ENCODE results near the gene KRT84.
"Not testable (repeated sequence)": the region's sequence is repeated elsewhere in the genome, so short reads cannot be mapped to it uniquely, and the experiment has no call there.

The KRT84 gene

DNA sequence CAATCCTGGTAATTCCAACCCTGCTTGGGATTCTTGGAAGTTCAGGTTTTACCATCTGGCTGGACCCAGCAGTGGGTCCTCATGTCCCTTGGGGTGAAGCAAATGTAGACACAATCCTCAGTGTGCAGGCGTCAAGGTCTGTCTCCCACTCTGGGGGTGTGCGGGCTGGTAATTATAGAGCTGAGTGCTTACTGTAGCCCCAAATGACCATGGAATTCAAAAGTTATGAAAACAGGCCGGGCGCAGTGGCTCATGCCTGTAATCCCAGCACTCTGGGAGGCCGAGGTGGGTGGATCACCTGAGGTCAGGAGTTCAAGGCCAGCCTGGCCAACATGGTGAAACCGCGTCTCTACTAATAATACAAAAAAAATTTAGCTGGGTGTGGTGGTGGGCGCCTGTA lies 40.4 kb downstream of the KRT84 start:
- not testable (repeated sequence) for DNase-seq (ENCODE audit: low read depth, low spot score)

DNA sequence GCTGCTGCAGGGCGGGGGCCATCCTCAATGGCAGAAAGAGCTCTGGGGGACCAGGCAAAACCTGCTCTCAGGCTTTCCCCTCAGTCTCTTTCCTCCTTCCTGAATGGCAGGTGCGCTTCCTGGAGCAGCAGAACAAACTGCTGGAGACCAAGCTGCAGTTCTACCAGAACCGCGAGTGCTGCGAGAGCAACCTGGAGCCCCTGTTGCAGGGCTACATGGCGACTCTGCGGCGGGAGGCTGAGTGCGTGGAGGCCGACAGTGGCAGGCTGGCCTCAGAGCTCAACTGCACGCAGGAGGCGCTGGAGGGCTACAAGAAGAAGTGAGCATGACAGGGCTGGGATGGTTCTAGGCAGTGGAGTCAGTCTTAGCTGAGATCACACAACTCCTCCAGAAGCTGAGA lies 41.3 kb downstream of the KRT84 start:
- DNase-seq (ENCODE audit: low read depth, low spot score): no peak

DNA sequence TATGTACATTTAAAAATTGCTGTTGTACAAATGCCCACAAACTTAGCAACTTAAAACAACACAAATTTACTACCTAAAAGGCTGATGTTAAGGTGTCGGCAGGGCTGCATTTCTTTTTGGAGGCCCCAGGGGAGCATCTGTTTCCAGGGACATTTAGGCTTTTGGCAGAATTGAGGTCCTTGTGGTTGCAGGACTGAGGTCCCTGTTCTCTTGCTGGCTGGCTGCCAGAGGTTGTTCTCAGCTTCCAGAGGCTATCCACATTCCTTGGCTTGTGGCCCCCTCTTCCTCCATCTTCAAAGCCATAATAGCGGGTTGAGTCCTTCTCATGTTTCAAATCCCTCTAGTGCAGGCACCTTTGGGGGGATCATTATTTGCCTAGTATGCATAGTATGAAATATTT lies 41.9 kb downstream of the KRT84 start:
- DNase-seq (ENCODE audit: low read depth, low spot score): no peak

DNA sequence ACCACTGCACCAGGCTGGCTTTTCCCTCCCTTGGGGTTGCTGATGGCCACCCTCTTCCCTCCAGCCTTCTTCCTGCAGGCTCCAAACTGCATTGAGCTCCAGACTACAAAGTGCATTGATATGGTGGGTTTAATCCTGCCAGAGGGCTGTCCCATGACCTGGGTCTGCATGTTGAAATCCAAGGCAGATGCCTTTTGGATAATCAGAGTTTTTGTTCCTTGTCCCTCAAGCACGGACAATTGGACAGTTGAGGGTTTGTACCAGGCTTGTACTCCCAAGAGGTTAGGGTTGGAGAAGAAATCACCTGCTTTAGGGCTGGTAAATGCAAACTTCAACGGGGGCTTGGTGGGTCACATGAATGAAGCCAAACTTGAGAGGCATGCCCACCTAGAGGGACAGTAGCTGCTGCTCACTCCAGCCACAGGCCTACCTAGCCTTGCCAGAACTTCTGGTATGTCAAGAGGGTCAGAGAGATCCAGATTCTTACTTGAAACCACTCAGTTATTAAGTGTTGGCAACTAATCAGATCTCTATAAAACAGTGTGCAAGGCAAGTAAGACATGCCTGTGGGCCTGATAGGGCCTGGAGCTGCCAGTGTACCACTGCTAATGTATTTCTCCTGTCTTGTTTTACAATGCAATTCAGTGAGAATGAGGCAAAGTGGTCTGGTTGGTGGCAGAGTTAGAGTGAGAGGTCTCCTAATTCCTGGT lies 42.5 kb downstream of the KRT84 start:
- DNase-seq (ENCODE audit: low read depth, low spot score): no peak

DNA sequence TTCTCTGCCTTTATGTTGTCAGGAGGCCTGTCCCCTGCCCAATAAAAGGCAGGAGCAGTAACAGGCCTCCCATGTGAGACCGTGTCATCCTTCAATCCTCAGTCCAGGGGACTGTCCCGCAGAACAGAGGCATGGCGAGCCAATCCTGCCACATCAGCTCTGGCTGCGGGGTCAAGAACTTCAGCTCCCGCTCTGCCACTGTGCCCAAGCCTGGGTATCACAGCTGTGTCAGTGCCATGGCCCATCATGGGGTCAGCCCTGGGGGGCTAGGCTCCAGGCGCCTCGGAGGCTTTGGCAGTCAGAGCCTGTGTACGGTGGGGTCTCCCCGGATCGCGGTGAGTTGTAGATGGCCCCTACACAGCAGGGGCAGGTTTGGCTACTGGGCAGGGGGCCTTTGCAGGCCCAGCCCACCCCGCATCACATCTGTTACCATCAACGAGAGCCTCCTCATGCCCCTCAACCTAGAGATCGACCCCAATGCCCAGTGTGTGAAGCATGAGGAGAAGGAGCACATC lies 44.3 kb downstream of the KRT84 start:
- no peak for DNase-seq (ENCODE audit: low read depth, low spot score)

DNA sequence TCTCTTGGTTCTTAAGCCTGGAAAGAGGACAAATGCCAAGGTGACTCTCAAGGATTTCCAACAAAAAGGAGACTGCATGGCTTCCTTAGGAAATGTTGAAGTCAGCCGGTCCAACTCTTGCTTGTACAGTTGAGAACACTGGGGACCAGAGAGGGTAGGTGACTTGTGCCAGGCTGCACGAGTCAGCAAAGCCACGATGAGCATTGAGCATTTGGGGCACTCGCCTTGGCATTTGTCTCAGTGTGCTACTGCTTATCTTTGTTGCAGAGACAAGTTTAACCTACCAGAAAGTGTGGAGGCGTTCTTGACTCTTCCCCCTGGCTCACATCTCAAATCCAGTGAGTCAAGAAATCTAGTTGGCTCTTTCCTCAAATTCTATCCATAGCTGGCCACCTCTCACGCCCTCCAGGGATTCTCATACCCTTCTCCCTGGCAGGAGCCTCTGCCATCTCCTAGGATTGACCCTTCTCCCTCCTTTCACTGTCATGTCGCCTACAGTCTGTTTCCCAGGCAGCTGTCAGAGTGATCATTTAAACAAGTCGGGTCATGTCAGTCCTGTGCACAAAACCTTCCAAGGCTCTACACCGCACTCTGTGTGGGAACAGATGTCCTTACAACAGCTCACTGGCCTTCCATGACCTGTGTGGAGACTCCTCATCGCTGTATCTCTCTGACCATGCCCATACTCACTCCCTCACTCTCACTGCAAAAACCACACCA lies 47.1 kb downstream of the KRT84 start:
- DNase-seq (ENCODE audit: low read depth, low spot score): no peak

DNA sequence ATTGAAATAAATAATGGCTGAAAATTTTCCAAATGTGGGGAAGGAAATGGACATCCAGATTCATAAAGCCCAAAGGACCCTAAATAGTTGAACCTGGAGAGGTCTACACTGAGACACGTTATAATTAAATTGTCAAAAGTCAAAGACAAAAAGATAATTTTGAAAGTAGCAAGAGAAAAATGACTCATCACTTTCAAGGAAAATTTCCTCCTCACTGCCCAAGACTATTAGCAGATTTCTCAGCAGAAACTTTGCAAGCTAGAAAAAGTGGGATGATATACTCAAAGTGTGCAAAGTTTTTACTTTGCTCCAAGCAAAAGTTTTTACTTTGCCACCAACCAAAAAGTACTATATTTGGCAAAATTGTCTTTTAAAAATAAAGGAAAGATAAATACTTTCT lies 48.4 kb downstream of the KRT84 start:
- no peak for DNase-seq (ENCODE audit: low read depth, low spot score)

DNA sequence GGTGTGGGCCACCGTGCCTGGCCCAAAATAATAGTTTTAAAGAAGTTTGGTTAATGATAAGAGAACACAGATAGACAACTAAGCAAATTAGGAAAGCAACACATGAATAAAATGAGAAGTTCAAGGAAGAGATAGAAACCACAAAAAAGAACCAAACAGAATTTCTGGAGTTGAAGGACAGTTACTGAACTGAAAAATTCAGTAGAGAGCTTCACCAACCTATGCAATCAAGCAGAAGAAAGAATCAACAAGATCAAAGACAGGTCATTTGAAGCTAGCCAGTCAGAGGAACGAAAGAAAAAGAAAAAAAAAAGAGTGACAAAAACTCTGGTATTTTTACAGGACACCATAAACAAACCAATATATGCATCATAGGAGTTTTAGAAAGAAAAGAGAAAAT lies 48.8 kb downstream of the KRT84 start:
- no peak for DNase-seq (ENCODE audit: low read depth, low spot score)

DNA sequence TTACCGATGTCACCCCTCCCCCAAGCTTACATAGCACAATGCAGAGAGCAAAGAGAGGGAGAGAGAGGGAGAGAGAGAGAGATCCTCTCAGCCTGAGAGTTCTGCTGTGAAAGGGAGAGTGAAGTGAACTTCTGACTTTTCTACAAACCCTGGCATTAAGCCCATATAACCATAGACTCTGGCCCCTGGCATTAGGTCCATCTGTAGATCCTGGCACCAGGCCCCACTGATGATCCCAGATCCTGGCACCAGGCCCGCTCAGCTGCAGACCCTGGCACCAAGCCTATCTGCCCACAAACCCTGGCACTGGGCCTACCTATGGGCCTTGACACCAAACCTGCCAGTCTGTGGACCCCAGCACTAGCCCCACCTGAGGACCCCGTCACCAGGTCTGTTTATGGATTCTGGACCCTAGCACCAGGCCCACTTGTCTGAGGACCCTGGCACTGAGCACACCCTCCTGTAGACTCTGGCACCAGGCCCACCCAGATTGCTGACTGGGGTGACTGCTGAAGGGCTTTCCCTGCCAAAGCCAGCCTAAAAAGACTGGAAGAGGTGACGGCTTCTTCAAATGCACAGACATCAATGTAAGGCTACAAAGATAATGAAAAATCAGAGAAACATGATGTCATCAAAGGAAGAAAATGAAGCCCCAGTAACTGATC lies 49.7 kb downstream of the KRT84 start:
- DNase-seq (ENCODE audit: low read depth, low spot score): no peak

DNA sequence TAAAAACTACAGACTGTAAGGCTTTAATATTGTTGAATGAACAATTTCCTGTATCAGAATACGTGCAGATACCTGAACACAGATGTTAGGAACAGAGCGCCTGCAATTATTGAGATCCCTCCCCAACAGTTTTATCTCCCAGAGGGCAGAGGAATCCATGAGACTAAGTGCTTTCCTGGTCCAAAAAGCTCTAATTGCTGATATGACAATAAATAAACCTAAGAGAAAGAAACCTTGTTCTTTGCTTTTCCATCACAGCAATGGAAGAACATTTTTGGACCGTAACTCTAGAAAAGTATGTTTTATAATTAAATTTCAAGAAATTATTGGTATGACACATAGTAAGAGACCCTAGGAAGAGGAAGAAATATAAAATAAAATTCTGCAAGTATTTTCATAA lies 51.3 kb downstream of the KRT84 start:
- no peak for DNase-seq (ENCODE audit: low read depth, low spot score)

DNA sequence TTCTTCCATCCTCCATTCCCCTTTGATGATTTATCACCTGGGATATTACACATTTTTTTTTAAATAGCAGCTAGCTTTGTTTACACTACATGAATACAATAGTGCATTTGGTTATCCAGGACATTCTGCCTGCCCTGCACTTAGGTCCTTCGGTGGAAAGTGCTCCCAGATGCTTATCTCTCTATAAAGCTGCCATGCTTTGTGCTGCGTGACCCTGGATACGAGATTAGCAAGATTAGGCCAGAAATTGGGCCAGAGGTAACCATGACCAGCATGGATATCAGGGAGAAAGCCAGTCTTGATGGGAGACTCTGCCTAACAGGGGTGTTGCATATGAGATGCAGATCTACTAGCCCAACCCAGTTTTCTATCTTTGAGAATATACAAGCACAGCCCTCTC lies 52.1 kb downstream of the KRT84 start:
- DNase-seq (ENCODE audit: low read depth, low spot score): no peak

DNA sequence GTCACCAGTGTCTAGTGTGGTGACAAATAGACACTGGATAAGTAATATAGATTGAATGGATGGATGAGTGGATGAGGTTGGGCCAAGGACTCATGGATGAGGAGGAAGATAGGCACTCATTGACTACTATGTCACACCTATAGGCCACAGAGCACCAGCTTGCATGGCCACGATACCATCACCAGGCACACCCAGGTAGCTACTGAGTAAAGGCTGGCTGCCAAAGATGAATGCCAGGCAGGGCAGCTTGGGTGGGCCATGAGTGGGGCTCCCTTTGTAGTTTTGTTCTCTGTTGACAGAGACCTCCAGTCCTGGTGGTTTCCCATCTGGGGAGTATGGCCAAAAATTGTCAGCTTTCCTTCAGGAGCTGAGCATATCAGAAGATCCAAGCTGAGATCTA lies 53.1 kb downstream of the KRT84 start:
- DNase-seq (ENCODE audit: low read depth, low spot score): no peak

DNA sequence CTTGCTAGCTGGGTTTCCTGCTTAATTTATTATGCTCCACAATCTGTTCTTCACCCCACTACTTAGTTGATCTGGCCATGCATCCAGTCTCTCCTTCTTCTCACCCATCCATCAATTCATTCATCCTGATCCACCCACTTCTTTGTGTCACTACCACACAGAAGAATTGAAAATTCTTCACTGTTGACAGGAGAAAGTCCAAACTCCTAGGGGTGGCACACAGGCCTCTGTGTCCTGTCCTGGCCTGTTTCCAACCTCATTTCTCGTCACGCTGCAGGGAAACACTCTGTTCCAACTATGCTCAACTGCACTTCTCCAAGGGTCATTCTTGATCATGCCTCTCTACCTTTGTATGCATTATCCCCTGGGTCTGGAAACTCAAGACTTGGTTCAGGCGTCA lies 53.6 kb downstream of the KRT84 start:
- no peak for DNase-seq (ENCODE audit: low read depth, low spot score)

DNA sequence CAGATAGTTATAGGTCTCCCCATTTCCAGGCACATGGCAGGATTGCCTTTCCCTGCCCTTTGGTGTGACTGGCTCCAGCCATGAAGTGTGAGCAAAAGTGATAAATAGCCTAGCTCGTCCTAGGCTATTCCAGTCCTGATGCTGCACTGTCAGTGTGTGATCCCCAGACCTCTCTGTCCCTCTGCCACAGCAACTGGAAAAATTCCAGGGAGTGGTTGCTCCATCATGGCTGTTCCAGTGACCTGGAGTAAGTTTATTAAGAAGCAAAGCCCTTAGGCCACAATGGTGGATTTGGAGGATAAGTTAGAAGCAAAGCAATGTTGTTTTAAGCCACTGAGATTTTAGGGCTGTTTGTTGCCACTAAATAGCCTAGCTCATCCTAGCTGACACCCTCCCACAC lies 54.4 kb downstream of the KRT84 start:
- no peak for DNase-seq (ENCODE audit: low read depth, low spot score)

DNA sequence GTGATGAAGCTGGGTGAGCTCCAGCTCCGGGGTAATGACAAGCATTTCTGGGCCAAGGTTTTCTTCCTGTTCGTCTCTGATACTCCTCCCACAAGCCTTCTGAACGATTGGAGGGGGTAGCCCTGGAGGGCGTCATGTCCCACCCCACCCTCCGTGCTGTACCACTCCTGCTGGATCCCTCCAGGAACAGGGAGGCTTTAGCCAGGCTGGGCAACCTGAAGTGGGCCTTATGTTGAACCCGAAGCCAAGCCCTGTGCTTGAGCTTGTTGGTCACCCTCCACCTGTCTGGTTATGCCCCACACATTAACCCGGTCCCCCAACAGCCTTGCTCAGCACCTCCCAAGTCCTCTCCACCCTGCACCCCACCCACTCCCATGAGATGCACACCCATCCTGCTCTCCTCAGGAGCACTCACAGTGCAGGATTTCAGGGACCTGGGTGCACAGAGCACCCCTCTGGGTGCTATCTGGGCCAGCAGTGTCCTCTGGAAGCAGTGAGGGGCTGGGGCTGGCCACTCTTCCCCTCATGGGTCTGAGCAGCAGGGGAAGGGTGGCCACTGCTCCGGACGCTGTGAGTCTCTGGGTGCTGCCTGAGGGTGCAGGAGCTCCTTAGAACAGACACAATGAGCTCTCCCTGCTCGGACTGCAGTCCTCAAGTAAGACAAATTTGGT lies 57.5 kb downstream of the KRT84 start:
- DNase-seq (ENCODE audit: low read depth, low spot score): no peak
